GM12878 (cell line): ENCODE data around the gene DGKB. TPM values are rescaled to one million over a fixed set of nuclear protein-coding genes. Genes with fewer than 3 reads are reported as not detected.

Experiments
- ATAC-seq: fragments of 200-7000 bp; cut with Tn5 transposase; 3 replicates; pipeline ENCODE4 v1.9.1; 2020; ENCODE audit warnings: mild to moderate bottlenecking, moderate library complexity
- BruUV-seq: library from RNA; stranded (reverse); fragments of 400-500 nt; replicated peaks from 2 replicates; lab custom pipeline; 2021; lab: Mats Ljungman, UMichigan
- CTCF ChIA-PET: fragments of 300-600 bp; sonication (Branson Sonifier 250); formaldehyde crosslinking; extraction: SDS; loops from one replicate; lab custom pipeline; 2021; ENCODE audit warnings: inconsistent platforms; lab: Yijun Ruan, JAX
- POLR2A ChIA-PET: fragments of 350-600 bp; formaldehyde crosslinking; extraction: SDS; loops from one replicate; lab custom pipeline; 2021; ENCODE audit warnings: inconsistent platforms; lab: Charles Lee
- RAD21 ChIA-PET: fragments of 300-600 bp; sonication (Branson Sonifier 250); formaldehyde crosslinking; loops from one replicate; lab custom pipeline; 2023; ENCODE audit warnings: antibody characterized with exemption; ENCODE audit not compliant: unreplicated experiment; lab: Charles Lee
- SMC1A ChIA-PET: fragments of 300-600 bp; sonication (Branson Sonifier 250); formaldehyde crosslinking; loops from one replicate; lab custom pipeline; 2023; ENCODE audit not compliant: unreplicated experiment, uncharacterized antibody; lab: Charles Lee
- DNase-seq: peaks from one replicate; pipeline ENCODE4 v3.0.0-alpha.2; 2011; ENCODE audit warnings: low read depth, low spot score
- FAIRE-seq: peaks from 3 replicates; lab custom pipeline; 2011; peaks lifted over from hg19 to GRCh38; lab: Jason Lieb, UNC
- H2AFZ ChIP-seq: 2 replicates; pipeline ENCODE4 v1.6.0; 2011; ENCODE audit warnings: low read depth, low read length, control low read depth; ENCODE audit not compliant: control insufficient read depth
- H3K27ac ChIP-seq: 2 replicates; pipeline ENCODE4 v1.5.1; 2011; ENCODE audit warnings: control low read depth; ENCODE audit not compliant: control insufficient read depth, insufficient read depth
- H3K27me3 ChIP-seq, 2 experiments: replicated peaks in 1 of 2; 2 replicates each; pipeline versions ENCODE4 v1.6.0 to v1.6.1; 2011; ENCODE audit warnings: low read length in 1 of 2; ENCODE audit not compliant: control insufficient read depth in 2 of 2, insufficient read depth in 2 of 2
- H3K36me3 ChIP-seq, 2 experiments: 2 replicates each; pipeline ENCODE4 v1.5.1; 2011; ENCODE audit warnings: low read length in 1 of 2; ENCODE audit not compliant: control insufficient read depth in 2 of 2, insufficient read depth in 2 of 2
- H3K4me1 ChIP-seq: 2 replicates; pipeline ENCODE4 v1.6.1; 2011; ENCODE audit warnings: mild to moderate bottlenecking, low read length, moderate library complexity, mixed read lengths; ENCODE audit not compliant: control insufficient read depth, insufficient read depth
- H3K4me2 ChIP-seq: 2 replicates; pipeline ENCODE4 v1.6.0; 2011; ENCODE audit warnings: control low read depth; ENCODE audit not compliant: control insufficient read depth, insufficient read depth
- H3K4me3 ChIP-seq: fragments of 200-600 bp; sonication (generic); 2 replicates; pipeline ENCODE4 v1.5.1; 2016
- H3K79me2 ChIP-seq: 2 replicates; pipeline ENCODE4 v1.6.0; 2011; ENCODE audit warnings: low read length; ENCODE audit not compliant: control insufficient read depth, insufficient read depth
- H3K9ac ChIP-seq: 2 replicates; pipeline ENCODE4 v1.8.0; 2011; ENCODE audit warnings: low read length, control low read depth, mixed read lengths; ENCODE audit not compliant: control insufficient read depth, insufficient read depth
- H3K9me3 ChIP-seq: replicated peaks from 3 replicates; pipeline ENCODE4 v1.5.1; 2011; ENCODE audit warnings: mild to moderate bottlenecking, low read length; ENCODE audit not compliant: control insufficient read depth, insufficient read depth
- H4K20me1 ChIP-seq: 2 replicates; pipeline ENCODE4 v1.6.0; 2011; ENCODE audit not compliant: control insufficient read depth, insufficient read depth
- NR2C1 ChIP-seq: fragments of 450-650 bp; IDR thresholded peaks from 2 replicates; pipeline ENCODE4 v1.6.1; 2017; ENCODE audit warnings: antibody characterized with exemption, mild to moderate bottlenecking, moderate library complexity
- POU2F2 ChIP-seq: IDR thresholded peaks from 3 replicates; pipeline ENCODE4 v1.6.1; 2011; ENCODE audit warnings: low read depth, mild to moderate bottlenecking, low read length, borderline replicate concordance
- SRF ChIP-seq, 2 experiments: IDR thresholded peaks; 2 replicates each; pipeline ENCODE4 v1.6.1; 2011; ENCODE audit warnings: low read depth in 2 of 2, low read length in 2 of 2, mild to moderate bottlenecking in 1 of 2, moderate library complexity in 1 of 2
- ZNF592 ChIP-seq: fragments of 450-650 bp; IDR thresholded peaks from 2 replicates; pipeline ENCODE4 v1.6.1; 2017; ENCODE audit warnings: mild to moderate bottlenecking, moderate library complexity
- WGBS: methylation state at CpG from one replicate; pipeline ENCODE4 v1.1.6; 2016; ENCODE audit warnings: low lambda C conversion rate; ENCODE audit not compliant: insufficient replicate concordance, insufficient coverage; ENCODE audit errors: missing lambda C conversion rate; 5-methylcytosine and 5-hydroxymethylcytosine counted together
- in situ Hi-C: fragments of 300-500 bp; cut with MboI; formaldehyde crosslinking; loops from 9 replicates; pipeline ENCODE4 v1.14.3; 2018; ENCODE audit warnings: mixed read lengths
- intact Hi-C: fragments of 100-400 bp; cut with micrococcal nuclease; formaldehyde crosslinking; loops from one replicate; pipeline ENCODE4 v1.14.2; 2022; ENCODE audit not compliant: unreplicated experiment
- polyA plus RNA-seq, 11 experiments: library from polyadenylated mRNA; depleted of rRNA in 4 of 11; unstranded in 6 of 11; stranded (reverse) in 5 of 11; fragments of >200 nt; fragmentation: Nextera tagmentation in 4 of 11; fragmentation: Illumina TruSeq in 1 of 11; extraction: Ambion mirVana in 4 of 11; extraction: Trizol in 1 of 11; gene quantifications; 1 replicate in 1 of 11; 2 replicates in 10 of 11; pipeline versions ENCODE4 v1.2.1 to v1.2.3, GENCODE V29; 2011 to 2016; ENCODE audit warnings: inconsistent platforms in 2 of 11, missing spikeins in 2 of 11, low read depth in 1 of 11
- total RNA-seq, 4 experiments: library from RNA; depleted of rRNA in 3 of 4; stranded (reverse); fragments of >200 nt in 3 of 4; fragmentation: Illumina TruSeq in 1 of 4; extraction: Trizol in 1 of 4; gene quantifications; 2 replicates each; pipeline versions ENCODE4 v1.2.1 to v1.2.3, GENCODE V29; 2013 to 2021

Gene DGKB
- total and polyA plus RNA-seq, 10 of the 15 experiments (the other 5 are each of a cell fraction or from before 2014, with no cell fraction given), result 0.02 to 0.10 (median 0.04) TPM; not detected in 6

GRCh38 chr7:14773729-14774271, 128.8 kb downstream of the DGKB start (continued):
- no peak for TF ChIP-seq ZNF592

- no peaks in the 10 kb centered on the region for H4K20me1 ChIP-seq
- intact Hi-C loops, result no loop called here
- CTCF ChIA-PET, result no interaction called here
- POLR2A ChIA-PET, result no interaction called here
- H3K27me3 ChIP-seq, result no peaks in the 10 kb centered on the region
- no peaks in the 10 kb centered on the region for H3K79me2 ChIP-seq
- H3K9me3 ChIP-seq, result no peaks in the 10 kb centered on the region
- RAD21 ChIA-PET, result no interaction called here
- in situ Hi-C loops, result no loop called here
- no TSS peak for BruUV-seq
- H3K27ac ChIP-seq, result no peak overlapping the region
- no peak overlapping the region for H2AFZ ChIP-seq
- no peak for ATAC-seq
- SMC1A ChIA-PET, result no interaction called here
- H3K4me2 ChIP-seq, result no peak overlapping the region
- no peaks in the 10 kb centered on the region for H3K4me1 ChIP-seq
- H3K4me3 ChIP-seq, result no peak overlapping the region
- 26% methylated on average over 2 of the region's 2 CpGs for WGBS
- no peak for FAIRE-seq
- no peaks in the 10 kb centered on the region for H3K36me3 ChIP-seq
- no peak for DNase-seq
- H3K9ac ChIP-seq, result no peak overlapping the region
- TF ChIP-seq POU2F2 (no peak), SRF (IDR thresholded peaks at IDR 0.05; ENCODE audit: low read depth in 2 of 2, low read length in 2 of 2) (no peak), NR2C1 (no peak)
Observed at GRCh38 chr7:14770614-14771013, 131.9 kb downstream of the DGKB start.
